H9 (cell line): Measurements from ENCODE around the gene TAF5L. TPM values are rescaled to one million over a fixed set of nuclear protein-coding genes. Genes with fewer than 3 reads are reported as not detected.

ENCODE experiments used
- DNase-seq: peaks from one replicate; pipeline ENCODE4 v3.0.0-alpha.2; 2017
- H2AFZ ChIP-seq: one replicate; pipeline ENCODE4 v1.6.1; 2013; ENCODE audit warnings: mild to moderate bottlenecking, low read length, control low read depth, moderate library complexity
- H2AK5ac ChIP-seq: 2 replicates; pipeline ENCODE4 v1.6.1; 2013; ENCODE audit warnings: low read length, control low read depth, mixed read lengths; ENCODE audit not compliant: insufficient read length
- H2BK120ac ChIP-seq: one replicate; pipeline ENCODE4 v1.6.1; 2013; ENCODE audit warnings: low read depth, mild to moderate bottlenecking, low read length, control low read depth, inconsistent platforms; ENCODE audit not compliant: poor library complexity, severe bottlenecking
- H2BK12ac ChIP-seq: 2 replicates; pipeline ENCODE4 v1.6.1; 2013; ENCODE audit warnings: low read length, control low read depth, mixed read lengths, low read depth; ENCODE audit not compliant: insufficient read length
- H2BK15ac ChIP-seq: 2 replicates; pipeline ENCODE4 v1.6.1; 2013; ENCODE audit warnings: low read depth, low read length, control low read depth
- H2BK20ac ChIP-seq: one replicate; pipeline ENCODE4 v1.6.1; 2013; ENCODE audit warnings: low read depth, mild to moderate bottlenecking, low read length, control low read depth, inconsistent platforms; ENCODE audit not compliant: poor library complexity, severe bottlenecking
- H2BK5ac ChIP-seq: 2 replicates; pipeline ENCODE4 v1.6.1; 2013; ENCODE audit warnings: low read length, control low read depth, mixed read lengths; ENCODE audit not compliant: insufficient read length
- H3K14ac ChIP-seq: 2 replicates; pipeline ENCODE4 v1.6.1; 2013; ENCODE audit warnings: low read length, control low read depth; ENCODE audit not compliant: insufficient read depth
- H3K18ac ChIP-seq: 2 replicates; pipeline ENCODE4 v1.6.1; 2013; ENCODE audit warnings: low read depth, mild to moderate bottlenecking, mixed read lengths, low read length, control low read depth; ENCODE audit not compliant: insufficient read length
- H3K23ac ChIP-seq: 2 replicates; pipeline ENCODE4 v1.6.1; 2013; ENCODE audit warnings: low read length, control low read depth, mixed read lengths, low read depth; ENCODE audit not compliant: insufficient read length
- H3K23me2 ChIP-seq: 2 replicates; pipeline ENCODE4 v1.6.1; 2013; ENCODE audit warnings: low read depth, mild to moderate bottlenecking, mixed read lengths, low read length, control low read depth; ENCODE audit not compliant: insufficient read length, poor library complexity, severe bottlenecking
- H3K27ac ChIP-seq: 2 replicates; pipeline ENCODE4 v1.5.1; 2013; ENCODE audit warnings: low read length, control low read depth, mixed read lengths, low read depth; ENCODE audit not compliant: insufficient read length
- H3K27me3 ChIP-seq: 2 replicates; pipeline ENCODE4 v1.6.1; 2013; ENCODE audit warnings: low read length, control low read depth, inconsistent platforms; ENCODE audit not compliant: insufficient read depth
- H3K4ac ChIP-seq: 2 replicates; pipeline ENCODE4 v1.6.1; 2013; ENCODE audit warnings: low read depth, mild to moderate bottlenecking, control low read depth, inconsistent platforms, low read length, moderate library complexity
- H3K4me1 ChIP-seq: 2 replicates; pipeline ENCODE4 v1.6.1; 2013; ENCODE audit warnings: low read length, control low read depth, inconsistent platforms; ENCODE audit not compliant: insufficient read depth
- H3K4me2 ChIP-seq: 2 replicates; pipeline ENCODE4 v1.6.1; 2013; ENCODE audit warnings: low read length, control low read depth, mixed read lengths; ENCODE audit not compliant: insufficient read length, insufficient read depth
- H3K56ac ChIP-seq: 2 replicates; pipeline ENCODE4 v1.6.1; 2013; ENCODE audit warnings: low read depth, mild to moderate bottlenecking, mixed read lengths, low read length, control low read depth; ENCODE audit not compliant: insufficient read length
- H3K79me1 ChIP-seq: 2 replicates; pipeline ENCODE4 v1.6.1; 2013; ENCODE audit warnings: low read depth, mild to moderate bottlenecking, moderate library complexity, low read length, control low read depth, inconsistent platforms; ENCODE audit not compliant: insufficient read depth, poor library complexity, severe bottlenecking
- H3K79me2 ChIP-seq: 2 replicates; pipeline ENCODE4 v1.6.1; 2013; ENCODE audit warnings: low read length, control low read depth, inconsistent platforms; ENCODE audit not compliant: insufficient read depth
- H3K9ac ChIP-seq: 2 replicates; pipeline ENCODE4 v1.6.1; 2013; ENCODE audit warnings: low read length, control low read depth, mixed read lengths; ENCODE audit not compliant: insufficient read length; ENCODE audit errors: extremely low read depth
- H3K9me3 ChIP-seq: one replicate; pipeline ENCODE4 v1.6.1; 2013; ENCODE audit warnings: low read depth, low read length, inconsistent platforms; ENCODE audit not compliant: control insufficient read depth
- H3T11ph ChIP-seq: one replicate; pipeline ENCODE4 v1.6.1; 2013; ENCODE audit warnings: mild to moderate bottlenecking, low read length, control low read depth, inconsistent platforms
- H4K20me1 ChIP-seq: one replicate; pipeline ENCODE4 v1.6.1; 2013; ENCODE audit not compliant: control insufficient read depth, insufficient read length, insufficient read depth
- H4K5ac ChIP-seq: 2 replicates; pipeline ENCODE4 v1.6.1; 2013; ENCODE audit warnings: low read depth, mild to moderate bottlenecking, mixed read lengths, low read length, control low read depth; ENCODE audit not compliant: insufficient read length
- H4K8ac ChIP-seq: replicated peaks from 2 replicates; pipeline ENCODE4 v1.6.1; 2013; ENCODE audit warnings: low read length, control low read depth, mixed read lengths, low read depth; ENCODE audit not compliant: insufficient read length
- H4K91ac ChIP-seq: 2 replicates; pipeline ENCODE4 v1.6.1; 2013; ENCODE audit warnings: low read depth, mild to moderate bottlenecking, moderate library complexity, mixed read lengths, low read length, control low read depth; ENCODE audit not compliant: insufficient read length
- H3K27ac Mint-ChIP-seq, 3 experiments: 2 replicates in 2 of 3; 3 replicates in 1 of 3; pipeline ENCODE4 v1.8.0; 2020 to 2021; ENCODE audit warnings: mixed read lengths in 3 of 3, mild to moderate bottlenecking in 1 of 3, moderate library complexity in 1 of 3
- H3K27me3 Mint-ChIP-seq: 2 replicates; pipeline ENCODE4 v1.8.0; 2021; ENCODE audit warnings: low read depth, mild to moderate bottlenecking, moderate library complexity, mixed read lengths
- H3K36me3 Mint-ChIP-seq, 3 experiments: 2 replicates in 2 of 3; 3 replicates in 1 of 3; pipeline ENCODE4 v1.8.0; 2020 to 2021; ENCODE audit warnings: low read depth in 3 of 3, mixed read lengths in 3 of 3; ENCODE audit not compliant: insufficient read depth in 1 of 3
- H3K4me1 Mint-ChIP-seq, 2 experiments: 2 replicates each; pipeline ENCODE4 v1.8.0; 2020; ENCODE audit warnings: mixed read lengths in 2 of 2
- H3K4me3 Mint-ChIP-seq, 2 experiments: 2 replicates in 1 of 2; 3 replicates in 1 of 2; pipeline ENCODE4 v1.8.0; 2020 to 2021; ENCODE audit warnings: mild to moderate bottlenecking in 2 of 2, mixed read lengths in 2 of 2, moderate library complexity in 1 of 2
- H3K9me3 Mint-ChIP-seq, 2 experiments: 2 replicates in 1 of 2; 3 replicates in 1 of 2; pipeline ENCODE4 v1.8.0; 2020; ENCODE audit warnings: mild to moderate bottlenecking in 2 of 2, mixed read lengths in 2 of 2, moderate library complexity in 1 of 2
- CTCF ChIP-seq: fragments of 200-600 bp; sonication (generic); conservative IDR thresholded peaks from 3 replicates; pipeline ENCODE4 v1.8.0; 2021; ENCODE audit warnings: antibody characterized with exemption, mild to moderate bottlenecking
- WGBS: extraction: QIAGEN DNeasy Blood & Tissue Kit; methylation state at CpG from one replicate; pipeline ENCODE4 v1.1.7; 2013; ENCODE audit warnings: missing lambda C conversion rate, low lambda C conversion rate, mixed read lengths; ENCODE audit not compliant: insufficient read length; ENCODE audit errors: extremely low coverage; 5-methylcytosine and 5-hydroxymethylcytosine counted together
- total RNA-seq: library from RNA; stranded (reverse); gene quantifications from 2 replicates; pipeline ENCODE4 v1.2.1, GENCODE V29; 2021

TAF5L gene
- total RNA-seq, 1 experiment from 2014 or later = 30.3 TPM

- Histone ChIP-seq H2BK15ac (no peak overlapping the region), H3K18ac (no peak overlapping the region), H3K9me3 (no peaks in the 10 kb centered on the region), H2BK20ac (no peak overlapping the region), H4K91ac (no peak overlapping the region), H2AFZ (no peak overlapping the region), H3K4ac (no peak overlapping the region), H3K14ac (no peak overlapping the region), H2AK5ac (no peak overlapping the region), H2BK120ac (no peak overlapping the region), H3K79me1 (peaks cover 3% of the 10 kb centered on the region), H3K27ac (no peak overlapping the region), H3K27me3 (no peaks in the 10 kb centered on the region), H2BK12ac (no peak overlapping the region), H3K4me1 (no peaks in the 10 kb centered on the region), H3K56ac (no peak overlapping the region), H3K4me2 (no peak overlapping the region), H4K20me1 (no peaks in the 10 kb centered on the region), H3K23me2 (no peaks in the 10 kb centered on the region), H2BK5ac (no peak overlapping the region), H3T11ph (no peak overlapping the region), H3K79me2 (peaks cover 3% of the 10 kb centered on the region; the same call in 1 of the 2 replicates), H3K23ac (no peak overlapping the region), H4K8ac (no peak overlapping the region), H4K5ac (no peak overlapping the region), H3K9ac (no peak overlapping the region)
- Mint-ChIP-seq H3K9me3 (no peaks in the 10 kb centered on the region), H3K36me3 (peaks cover 4 to 16% (median 9%) of the 10 kb centered on the region in 3 experiments; a peak in 5 of 7 replicates), H3K27ac (no peak overlapping the region), H3K4me1 (peaks cover 8 to 12% of the 10 kb centered on the region in 2 experiments), H3K27me3 (no peaks in the 10 kb centered on the region), H3K4me3 (no peak overlapping the region)
- no CpG with 5 or more reads among the region's 11 CpGs for WGBS
- TF ChIP-seq CTCF = no peak
- no peak for DNase-seq
These were observed 8.4 kb downstream of the TAF5L start for GRCh38 chr1:229617351-229618100.
